ENCODE results near the gene FANCC. TPM values are rescaled to one million over a fixed set of nuclear protein-coding genes. Genes with fewer than 3 reads are reported as not detected.

Gene FANCC
- total RNA-seq, 1 experiment from 2014 or later, result 14.5 TPM

- CTCF ChIA-PET, result no interaction called here
- Mint-ChIP-seq H3K4me3 (ENCODE audit: low read depth, unreplicated experiment) (no peak overlapping the region), H3K9me3 (ENCODE audit: low read depth, unreplicated experiment) (no peaks in the 10 kb centered on the region), H3K4me1 (ENCODE audit: low read depth, unreplicated experiment) (no peaks in the 10 kb centered on the region), H3K27ac (ENCODE audit: unreplicated experiment) (no peak overlapping the region), H3K27me3 (ENCODE audit: unreplicated experiment) (no peaks in the 10 kb centered on the region), H3K36me3 (ENCODE audit: insufficient read depth, unreplicated experiment) (no peaks in the 10 kb centered on the region)
- TF ChIP-seq CTCF (IDR thresholded peaks at IDR 0.05; ENCODE audit: unreplicated experiment), result no peak
- intact Hi-C loops (cut with micrococcal nuclease; ENCODE audit: unreplicated experiment), result no loop called here
- no TSS peak for BruUV-seq (replicated peaks)
- no peak for DNase-seq
Observed at GRCh38 chr9:95215336-95215898, 102.1 kb downstream of the FANCC start.

DNA sequence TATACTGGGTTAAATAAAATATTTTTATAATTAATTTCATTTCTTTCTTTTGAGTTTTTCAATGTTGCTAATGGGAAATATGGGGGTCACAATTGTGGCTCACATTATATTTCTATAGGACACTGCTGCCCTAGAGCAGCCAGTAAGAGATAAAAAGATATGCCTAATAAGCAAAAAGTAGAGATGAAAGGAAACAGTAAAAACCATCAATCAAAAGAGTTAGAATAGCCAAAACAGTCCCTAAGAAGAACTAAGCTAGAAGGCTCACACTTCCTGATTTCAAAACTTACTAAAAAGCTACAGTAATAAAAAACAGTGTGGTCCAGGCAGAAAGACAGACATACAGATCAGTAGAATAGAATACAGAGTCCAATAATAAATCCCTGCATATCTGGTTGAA, 104.4 kb downstream of the FANCC start:
- intact Hi-C loops (cut with micrococcal nuclease; ENCODE audit: unreplicated experiment), result no loop called here
- no peaks in the 10 kb centered on the region for H3K27me3 Mint-ChIP-seq (ENCODE audit: unreplicated experiment)
- TF ChIP-seq CTCF (IDR thresholded peaks at IDR 0.05; ENCODE audit: unreplicated experiment), result no peak
- no peak overlapping the region for H3K27ac Mint-ChIP-seq (ENCODE audit: unreplicated experiment)
- DNase-seq, result no peak
- BruUV-seq (replicated peaks), result no TSS peak
- no peaks in the 10 kb centered on the region for H3K4me1 Mint-ChIP-seq (ENCODE audit: low read depth, unreplicated experiment)
- H3K4me3 Mint-ChIP-seq (ENCODE audit: low read depth, unreplicated experiment), result no peak overlapping the region
- CTCF ChIA-PET, result interaction anchor here (0.5 kb wide), 1 partner anchor 52 kb away, joined by 3 read pairs; no protein-coding TSS in a partner anchor
- H3K9me3 Mint-ChIP-seq (ENCODE audit: low read depth, unreplicated experiment), result no peaks in the 10 kb centered on the region
- no peaks in the 10 kb centered on the region for H3K36me3 Mint-ChIP-seq (ENCODE audit: insufficient read depth, unreplicated experiment)

DNA sequence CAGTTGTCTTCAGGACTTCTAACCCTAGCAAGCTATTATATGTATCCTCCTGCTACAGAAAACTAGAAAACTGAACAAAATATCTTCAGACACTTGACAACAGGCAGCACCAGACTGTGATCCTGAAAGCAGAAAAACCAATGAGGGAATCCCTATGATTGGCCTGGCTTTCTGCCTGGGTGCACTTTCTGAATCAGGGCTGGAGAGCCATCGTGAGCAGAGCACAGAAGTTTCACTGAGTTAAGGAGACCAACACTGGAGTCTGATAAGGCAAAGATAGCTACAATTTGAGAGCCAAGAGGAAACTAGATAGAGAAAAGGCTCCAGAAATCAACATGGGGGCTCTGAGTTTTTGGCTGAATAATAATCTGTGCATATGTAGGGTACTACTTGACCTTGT, 106.5 kb downstream of the FANCC start:
- BruUV-seq (replicated peaks), result no TSS peak
- no peak for TF ChIP-seq CTCF (IDR thresholded peaks at IDR 0.05; ENCODE audit: unreplicated experiment)
- no peaks in the 10 kb centered on the region for H3K27me3 Mint-ChIP-seq (ENCODE audit: unreplicated experiment)
- no peak overlapping the region for H3K27ac Mint-ChIP-seq (ENCODE audit: unreplicated experiment)
- no peaks in the 10 kb centered on the region for H3K4me1 Mint-ChIP-seq (ENCODE audit: low read depth, unreplicated experiment)
- H3K4me3 Mint-ChIP-seq (ENCODE audit: low read depth, unreplicated experiment), result no peak overlapping the region
- CTCF ChIA-PET, result interaction anchor here (0.7 kb wide), 1 partner anchor 746 kb away, joined by 3 read pairs; no protein-coding TSS in a partner anchor
- DNase-seq, result no peak
- intact Hi-C loops (cut with micrococcal nuclease; ENCODE audit: unreplicated experiment), result no loop called here
- no peaks in the 10 kb centered on the region for H3K36me3 Mint-ChIP-seq (ENCODE audit: insufficient read depth, unreplicated experiment)
- H3K9me3 Mint-ChIP-seq (ENCODE audit: low read depth, unreplicated experiment), result no peaks in the 10 kb centered on the region

DNA sequence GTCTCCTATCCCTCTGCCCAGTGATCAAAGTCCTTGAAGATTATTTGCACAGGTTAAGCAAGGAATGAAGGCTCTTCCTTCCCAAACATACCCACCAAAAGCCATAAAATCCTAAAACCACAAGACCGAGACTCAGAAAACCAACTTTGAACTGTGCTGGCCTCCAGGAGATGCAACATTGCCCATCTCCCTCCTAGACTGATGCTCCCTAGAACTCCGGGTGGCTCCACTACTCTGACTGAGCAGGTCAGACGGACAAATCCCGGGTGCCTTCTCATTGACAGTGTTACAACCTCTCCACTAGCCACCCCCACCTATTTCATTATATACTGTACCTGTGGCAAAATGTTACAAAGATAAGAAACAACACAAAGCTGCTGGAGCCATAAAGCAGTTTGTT, 110.1 kb downstream of the FANCC start:
- Mint-ChIP-seq H3K4me3 (ENCODE audit: low read depth, unreplicated experiment) (no peak overlapping the region), H3K27me3 (ENCODE audit: unreplicated experiment) (no peaks in the 10 kb centered on the region), H3K27ac (ENCODE audit: unreplicated experiment) (no peak overlapping the region), H3K4me1 (ENCODE audit: low read depth, unreplicated experiment) (no peaks in the 10 kb centered on the region), H3K36me3 (ENCODE audit: insufficient read depth, unreplicated experiment) (no peaks in the 10 kb centered on the region), H3K9me3 (ENCODE audit: low read depth, unreplicated experiment) (no peaks in the 10 kb centered on the region)
- CTCF ChIA-PET, result no interaction called here
- intact Hi-C loops (cut with micrococcal nuclease; ENCODE audit: unreplicated experiment), result no loop called here
- no TSS peak for BruUV-seq (replicated peaks)
- no peak for TF ChIP-seq CTCF (IDR thresholded peaks at IDR 0.05; ENCODE audit: unreplicated experiment)
- no peak for DNase-seq
